Measurements from ENCODE around the gene SERBP1.
"Not testable (repeated sequence)": the region's sequence is repeated elsewhere in the genome, so short reads cannot be mapped to it uniquely, and the experiment has no call there.

SERBP1 gene

GRCh38 chr1:67417733-67418132, 12.5 kb downstream of the SERBP1 start:
- H3K79me1 ChIP-seq (ENCODE audit: low read length); H4K91ac ChIP-seq (ENCODE audit: low read depth, low read length); H3K18ac ChIP-seq (ENCODE audit: low read length); H3K4me3 ChIP-seq (ENCODE audit: low read depth, low read length); H2BK12ac ChIP-seq (ENCODE audit: low read length); H2BK120ac ChIP-seq (ENCODE audit: insufficient read depth, low read length, poor library complexity); H3K9ac ChIP-seq (ENCODE audit: low read length); H3K27me3 ChIP-seq (ENCODE audit: insufficient read depth, low read length); H2AK5ac ChIP-seq (ENCODE audit: low read length); H2AFZ ChIP-seq (ENCODE audit: insufficient read depth, low read length, poor library complexity); DNase-seq; H3K79me2 ChIP-seq (ENCODE audit: control insufficient read depth, insufficient read depth, low read length, poor library complexity); H3K14ac ChIP-seq (ENCODE audit: low read length); H3K9me3 ChIP-seq (ENCODE audit: insufficient read depth, low read depth, low read length); H2BK5ac ChIP-seq (ENCODE audit: low read depth, low read length, poor library complexity); H4K12ac ChIP-seq (ENCODE audit: low read depth, low read length); H3K23ac ChIP-seq (ENCODE audit: low read length); H3K4ac ChIP-seq (ENCODE audit: low read depth, low read length); H3K4me2 ChIP-seq (ENCODE audit: low read length); H3K27ac ChIP-seq (ENCODE audit: low read depth, low read length); H4K8ac ChIP-seq (ENCODE audit: low read depth, low read length); H3K4me1 ChIP-seq (ENCODE audit: control insufficient read depth in 1 of 2, insufficient read depth in 2 of 2, low read length in 2 of 2): not testable (repeated sequence)
- no CpG with 5 or more reads among the region's 4 CpGs for WGBS (ENCODE audit: extremely low coverage, insufficient coverage, insufficient read length)
- H3K36me3 ChIP-seq (ENCODE audit: control insufficient read depth in 1 of 2, insufficient read depth in 2 of 2, low read length in 2 of 2): peaks cover 38 to 44% of the 10 kb centered on the region in 2 experiments

- Histone ChIP-seq H3K27me3 (ENCODE audit: insufficient read depth, low read length) (no peaks in the 10 kb centered on the region), H4K12ac (ENCODE audit: low read depth, low read length) (no peak overlapping the region), H2BK120ac (ENCODE audit: insufficient read depth, low read length, poor library complexity) (no peak overlapping the region), H3K27ac (ENCODE audit: low read depth, low read length) (no peak overlapping the region), H3K4me1 (ENCODE audit: control insufficient read depth in 1 of 2, insufficient read depth in 2 of 2, low read length in 2 of 2) (no peaks in the 10 kb centered on the region), H3K9me3 (ENCODE audit: insufficient read depth, low read depth, low read length) (no peaks in the 10 kb centered on the region), H3K79me1 (ENCODE audit: low read length) (no peaks in the 10 kb centered on the region), H3K4me2 (ENCODE audit: low read length) (no peak overlapping the region), H3K4ac (ENCODE audit: low read depth, low read length) (no peak overlapping the region), H2AFZ (ENCODE audit: insufficient read depth, low read length, poor library complexity) (no peak overlapping the region), H3K4me3 (ENCODE audit: low read depth, low read length) (no peak overlapping the region), H3K9ac (ENCODE audit: low read length) (no peak overlapping the region), H3K14ac (ENCODE audit: low read length) (no peak overlapping the region), H3K23ac (ENCODE audit: low read length) (no peak overlapping the region), H2BK12ac (ENCODE audit: low read length) (no peak overlapping the region), H4K91ac (ENCODE audit: low read depth, low read length) (no peak overlapping the region), H3K18ac (ENCODE audit: low read length) (no peak overlapping the region), H3K36me3 (ENCODE audit: control insufficient read depth in 1 of 2, insufficient read depth in 2 of 2, low read length in 2 of 2) (peaks cover 27 to 34% of the 10 kb centered on the region in 2 experiments), H4K8ac (ENCODE audit: low read depth, low read length) (no peak overlapping the region), H3K79me2 (ENCODE audit: control insufficient read depth, insufficient read depth, low read length, poor library complexity) (no peaks in the 10 kb centered on the region), H2AK5ac (ENCODE audit: low read length) (no peak overlapping the region), H2BK5ac (ENCODE audit: low read depth, low read length, poor library complexity) (no peak overlapping the region)
- WGBS (ENCODE audit: extremely low coverage, insufficient coverage, insufficient read length): no CpG with 5 or more reads among the region's 13 CpGs
- no peak for DNase-seq
These were observed 15.2 kb downstream of the SERBP1 start for GRCh38 chr1:67415041-67415440.

- no peaks in the 10 kb centered on the region for H3K79me2 ChIP-seq (ENCODE audit: control insufficient read depth, insufficient read depth, low read length, poor library complexity)
- no peak overlapping the region for H3K4ac ChIP-seq (ENCODE audit: low read depth, low read length)
- H3K4me2 ChIP-seq (ENCODE audit: low read length): no peak overlapping the region
- no peak overlapping the region for H4K8ac ChIP-seq (ENCODE audit: low read depth, low read length)
- no peak overlapping the region for H2AK5ac ChIP-seq (ENCODE audit: low read length)
- no peak overlapping the region for H2BK12ac ChIP-seq (ENCODE audit: low read length)
- no peak overlapping the region for H4K91ac ChIP-seq (ENCODE audit: low read depth, low read length)
- H3K4me1 ChIP-seq (ENCODE audit: control insufficient read depth in 1 of 2, insufficient read depth in 2 of 2, low read length in 2 of 2): no peaks in the 10 kb centered on the region
- no peak overlapping the region for H3K27ac ChIP-seq (ENCODE audit: low read depth, low read length)
- H3K36me3 ChIP-seq (ENCODE audit: control insufficient read depth in 1 of 2, insufficient read depth in 2 of 2, low read length in 2 of 2): peaks cover 27 to 34% of the 10 kb centered on the region in 2 experiments
- H3K23ac ChIP-seq (ENCODE audit: low read length): no peak overlapping the region
- H3K9ac ChIP-seq (ENCODE audit: low read length): no peak overlapping the region
- H2AFZ ChIP-seq (ENCODE audit: insufficient read depth, low read length, poor library complexity): no peak overlapping the region
- H3K79me1 ChIP-seq (ENCODE audit: low read length): no peaks in the 10 kb centered on the region
- H2BK5ac ChIP-seq (ENCODE audit: low read depth, low read length, poor library complexity): no peak overlapping the region
- no peak overlapping the region for H2BK120ac ChIP-seq (ENCODE audit: insufficient read depth, low read length, poor library complexity)
- no peak overlapping the region for H3K18ac ChIP-seq (ENCODE audit: low read length)
- no CpG with 5 or more reads among the region's 2 CpGs for WGBS (ENCODE audit: extremely low coverage, insufficient coverage, insufficient read length)
- DNase-seq: no peak
- H3K14ac ChIP-seq (ENCODE audit: low read length): no peak overlapping the region
- no peaks in the 10 kb centered on the region for H3K27me3 ChIP-seq (ENCODE audit: insufficient read depth, low read length)
- no peaks in the 10 kb centered on the region for H3K9me3 ChIP-seq (ENCODE audit: insufficient read depth, low read depth, low read length)
- no peak overlapping the region for H4K12ac ChIP-seq (ENCODE audit: low read depth, low read length)
- no peak overlapping the region for H3K4me3 ChIP-seq (ENCODE audit: low read depth, low read length)
These were observed 15.6 kb downstream of the SERBP1 start for GRCh38 chr1:67414574-67414973.

- H2BK12ac ChIP-seq (ENCODE audit: low read length); H3K4me2 ChIP-seq (ENCODE audit: low read length); DNase-seq; H3K4me1 ChIP-seq (ENCODE audit: control insufficient read depth in 1 of 2, insufficient read depth in 2 of 2, low read length in 2 of 2); H2AFZ ChIP-seq (ENCODE audit: insufficient read depth, low read length, poor library complexity); H3K9me3 ChIP-seq (ENCODE audit: insufficient read depth, low read depth, low read length); H3K27ac ChIP-seq (ENCODE audit: low read depth, low read length); H3K4ac ChIP-seq (ENCODE audit: low read depth, low read length); H3K18ac ChIP-seq (ENCODE audit: low read length); H3K27me3 ChIP-seq (ENCODE audit: insufficient read depth, low read length); H2BK5ac ChIP-seq (ENCODE audit: low read depth, low read length, poor library complexity); H3K14ac ChIP-seq (ENCODE audit: low read length); H3K9ac ChIP-seq (ENCODE audit: low read length); H3K4me3 ChIP-seq (ENCODE audit: low read depth, low read length); H3K23ac ChIP-seq (ENCODE audit: low read length); H2BK120ac ChIP-seq (ENCODE audit: insufficient read depth, low read length, poor library complexity); H4K91ac ChIP-seq (ENCODE audit: low read depth, low read length); H4K8ac ChIP-seq (ENCODE audit: low read depth, low read length); H3K79me1 ChIP-seq (ENCODE audit: low read length); H3K79me2 ChIP-seq (ENCODE audit: control insufficient read depth, insufficient read depth, low read length, poor library complexity); H4K12ac ChIP-seq (ENCODE audit: low read depth, low read length); H2AK5ac ChIP-seq (ENCODE audit: low read length): not testable (repeated sequence)
- peaks cover 27 to 31% of the 10 kb centered on the region in 2 experiments for H3K36me3 ChIP-seq (ENCODE audit: control insufficient read depth in 1 of 2, insufficient read depth in 2 of 2, low read length in 2 of 2)
- no CpG with 5 or more reads among the region's 2 CpGs for WGBS (ENCODE audit: extremely low coverage, insufficient coverage, insufficient read length)
These were observed 17.1 kb downstream of the SERBP1 start for GRCh38 chr1:67413101-67413500.

Data from trophoblast cell (in vitro differentiated cells and primary cell).